K562 (cell line): ENCODE measurements around the gene ADGRA1. TPM values are rescaled to one million over a fixed set of nuclear protein-coding genes. Genes with fewer than 3 reads are reported as not detected.

Experiments
- ATAC-seq: fragments of 200-7000 bp; cut with Tn5 transposase; 3 replicates; pipeline ENCODE4 v1.9.1; 2020; ENCODE audit warnings: moderate library complexity
- BruUV-seq: library from RNA; stranded (reverse); fragments of 400-500 nt; replicated peaks from 2 replicates; lab custom pipeline; 2021; lab: Mats Ljungman, UMichigan
- CTCF ChIA-PET: fragments of 300-600 bp; formaldehyde crosslinking; extraction: SDS; loops from one replicate; lab custom pipeline; 2021; ENCODE audit warnings: low intra/inter-chr PET ratio; lab: Yijun Ruan, JAX
- POLR2A ChIA-PET: fragments of 300-600, 350-650 bp; sonication (Branson Sonifier 250); formaldehyde crosslinking; extraction: SDS; loops from one replicate; lab custom pipeline; 2021; ENCODE audit warnings: antibody characterized with exemption, inconsistent platforms; lab: Yijun Ruan, JAX
- DNase-seq, 4 experiments: peaks; one replicate each; pipeline versions ENCODE4 v3.0.0 to v3.0.0-alpha.2; 2011 to 2018; ENCODE audit warnings: low spot score in 3 of 4, mixed read lengths in 3 of 4; ENCODE audit errors: extremely low read depth in 1 of 4
- FAIRE-seq: peaks from 2 replicates; lab custom pipeline; 2011; peaks lifted over from hg19 to GRCh38; lab: Jason Lieb, UNC
- H2AFZ ChIP-seq: 2 replicates; pipeline ENCODE4 v1.6.0; 2011; ENCODE audit warnings: low read depth, low read length, control low read depth, inconsistent platforms
- H3K27ac ChIP-seq: fragments of 200-600 bp; 3 replicates; pipeline ENCODE4 v1.8.0; 2011; ENCODE audit warnings: low read depth, mild to moderate bottlenecking, control low read depth, inconsistent platforms, low read length, moderate library complexity, mixed read lengths; ENCODE audit errors: extremely low read depth
- H3K27me3 ChIP-seq, 2 experiments: fragments of 300-600 bp in 1 of 2; 2 replicates in 1 of 2; 3 replicates in 1 of 2; pipeline versions ENCODE4 v1.6.0 to v1.8.0; 2011; ENCODE audit warnings: inconsistent platforms in 2 of 2, low read length in 2 of 2, mild to moderate bottlenecking in 1 of 2, mixed read lengths in 1 of 2, moderate library complexity in 1 of 2; ENCODE audit not compliant: control insufficient read depth in 2 of 2, insufficient read depth in 2 of 2
- H3K36me3 ChIP-seq: fragments of 300-600 bp; 3 replicates; pipeline ENCODE4 v1.8.0; 2011; ENCODE audit warnings: mild to moderate bottlenecking, low read length, inconsistent platforms; ENCODE audit not compliant: control insufficient read depth, insufficient read depth
- H3K4me1 ChIP-seq, 2 experiments: fragments of 200-600 bp in 1 of 2; replicated peaks in 1 of 2; 2 replicates in 1 of 2; 3 replicates in 1 of 2; pipeline versions ENCODE4 v1.5.1 to v1.8.0; 2011; ENCODE audit warnings: inconsistent platforms in 2 of 2, low read length in 2 of 2, mild to moderate bottlenecking in 1 of 2, mixed read lengths in 1 of 2, moderate library complexity in 1 of 2; ENCODE audit not compliant: control insufficient read depth in 2 of 2, insufficient read depth in 2 of 2
- H3K4me2 ChIP-seq: 2 replicates; pipeline ENCODE4 v1.6.1; 2011; ENCODE audit warnings: low read length, control low read depth, inconsistent platforms, mixed read lengths; ENCODE audit not compliant: insufficient read depth
- H3K4me3 ChIP-seq: fragments of 200-600 bp; sonication (generic), shearing (Covaris generic); 2 replicates; pipeline ENCODE4 v1.5.1; 2016; ENCODE audit warnings: control low read depth, inconsistent platforms
- H3K79me2 ChIP-seq: fragments of 200-600 bp; 3 replicates; pipeline ENCODE4 v1.8.0; 2011; ENCODE audit warnings: low read length, inconsistent platforms; ENCODE audit not compliant: control insufficient read depth, insufficient read depth
- H3K9ac ChIP-seq, 2 experiments: 2 replicates each; pipeline versions ENCODE4 v1.6.0 to v1.6.1; 2011; ENCODE audit warnings: low read depth in 2 of 2, low read length in 2 of 2, control low read depth in 1 of 2, inconsistent platforms in 1 of 2, mild to moderate bottlenecking in 1 of 2, mixed read lengths in 1 of 2; ENCODE audit not compliant: insufficient read depth in 1 of 2
- H3K9me1 ChIP-seq: one replicate; pipeline ENCODE4 v1.6.0; 2011; ENCODE audit warnings: inconsistent platforms, mild to moderate bottlenecking, low read length, moderate library complexity; ENCODE audit not compliant: control insufficient read depth, insufficient read depth
- H3K9me3 ChIP-seq: replicated peaks from 2 replicates; pipeline ENCODE4 v1.5.1; 2011; ENCODE audit warnings: low read depth, low read length, inconsistent platforms; ENCODE audit not compliant: control insufficient read depth, insufficient read depth
- H4K20me1 ChIP-seq: replicated peaks from 2 replicates; pipeline ENCODE4 v1.6.1; 2011; ENCODE audit warnings: low read length, inconsistent platforms, mixed read lengths; ENCODE audit not compliant: control insufficient read depth, insufficient read depth
- ZNF282 ChIP-seq: sonication (generic); formaldehyde crosslinking; IDR thresholded peaks from 2 replicates; pipeline ENCODE4 v1.8.1; 2023; ENCODE audit warnings: missing genetic modification reagents
- ZNF407 ChIP-seq: fragments of 450-650 bp; IDR thresholded peaks from 2 replicates; pipeline ENCODE4 v1.6.1; 2016; ENCODE audit warnings: low read depth
- WGBS: fragments of 100-300 bp; shearing (Covaris generic); methylation state at CpG from one replicate; pipeline ENCODE4 v1.1.6; 2016; ENCODE audit warnings: low coverage, mixed read lengths; ENCODE audit not compliant: insufficient coverage; ENCODE audit errors: missing lambda C conversion rate; 5-methylcytosine and 5-hydroxymethylcytosine counted together
- in situ Hi-C: fragments of 300-500 bp; cut with MboI; formaldehyde crosslinking; loops from 4 replicates; pipeline ENCODE4 v1.15.0; 2018; ENCODE audit warnings: inconsistent platforms, mixed read lengths
- intact Hi-C: fragments of 100-400 bp; cut with micrococcal nuclease; formaldehyde crosslinking; loops from 2 replicates; pipeline ENCODE4 v1.14.2; 2022
- polyA plus RNA-seq, 8 experiments: library from polyadenylated mRNA; depleted of rRNA in 4 of 8; stranded (reverse) in 5 of 8; unstranded in 3 of 8; fragments of >200 nt; fragmentation: Nextera tagmentation in 2 of 8; fragmentation: Illumina TruSeq in 1 of 8; extraction: Ambion mirVana in 2 of 8; extraction: Trizol in 1 of 8; gene quantifications; 2 replicates each; pipeline versions ENCODE4 v1.2.1 to v1.2.3, GENCODE V29; 2011 to 2014; ENCODE audit warnings: inconsistent platforms in 1 of 8, missing spikeins in 1 of 8
- total RNA-seq, 7 experiments: library from RNA; depleted of rRNA in 6 of 7; stranded (reverse); fragments of >200 nt in 6 of 7; fragmentation: Illumina TruSeq in 2 of 7; extraction: Trizol in 2 of 7; gene quantifications; 2 replicates each; pipeline versions ENCODE4 v1.2.1 to v1.2.3, GENCODE V29; 2011 to 2021; ENCODE audit warnings: low replicate concordance in 1 of 7

The ADGRA1 gene
- total and polyA plus RNA-seq, 9 of the 15 experiments (the other 6 are each of a cell fraction or from before 2014, with no cell fraction given) = not detected

GRCh38 chr10:133048926-133049325, 38.8 kb upstream of the ADGRA1 start:
- POLR2A ChIA-PET = no interaction called here
- H3K27me3 ChIP-seq = peaks cover 5 to 63% of the 10 kb centered on the region in 2 experiments; a peak in 4 of 5 replicates

More at GRCh38 chr10:133048926-133049325, 38.8 kb upstream of the ADGRA1 start:
- WGBS = 0% methylated on average over 5 of the region's 13 CpGs
- Histone ChIP-seq H2AFZ (no peak overlapping the region), H3K4me1 (peaks cover 0 to 5% of the 10 kb centered on the region in 2 experiments; a peak in 2 of 5 replicates), H4K20me1 (no peaks in the 10 kb centered on the region; the same call in 1 of the 2 replicates), H3K36me3 (no peaks in the 10 kb centered on the region), H3K27ac (no peak overlapping the region), H3K9ac (no peak overlapping the region), H3K4me2 (no peak overlapping the region), H3K79me2 (no peaks in the 10 kb centered on the region), H3K4me3 (no peak overlapping the region), H3K9me1 (no peaks in the 10 kb centered on the region), H3K9me3 (no peaks in the 10 kb centered on the region)
- FAIRE-seq (no peak), DNase-seq (no peak), ATAC-seq (no peak)
- TF ChIP-seq ZNF407 (no peak), ZNF282 (no peak)
- CTCF ChIA-PET = no interaction called here
- intact Hi-C loops (no loop called here), in situ Hi-C loops (no loop called here)
- no TSS peak for BruUV-seq
